ENCODE measurements around the gene MTAP. TPM values are rescaled to one million over a fixed set of nuclear protein-coding genes. Genes with fewer than 3 reads are reported as not detected.

Gene MTAP
- total RNA-seq, 1 donor from 2014 or later = 56.1 TPM

DNA sequence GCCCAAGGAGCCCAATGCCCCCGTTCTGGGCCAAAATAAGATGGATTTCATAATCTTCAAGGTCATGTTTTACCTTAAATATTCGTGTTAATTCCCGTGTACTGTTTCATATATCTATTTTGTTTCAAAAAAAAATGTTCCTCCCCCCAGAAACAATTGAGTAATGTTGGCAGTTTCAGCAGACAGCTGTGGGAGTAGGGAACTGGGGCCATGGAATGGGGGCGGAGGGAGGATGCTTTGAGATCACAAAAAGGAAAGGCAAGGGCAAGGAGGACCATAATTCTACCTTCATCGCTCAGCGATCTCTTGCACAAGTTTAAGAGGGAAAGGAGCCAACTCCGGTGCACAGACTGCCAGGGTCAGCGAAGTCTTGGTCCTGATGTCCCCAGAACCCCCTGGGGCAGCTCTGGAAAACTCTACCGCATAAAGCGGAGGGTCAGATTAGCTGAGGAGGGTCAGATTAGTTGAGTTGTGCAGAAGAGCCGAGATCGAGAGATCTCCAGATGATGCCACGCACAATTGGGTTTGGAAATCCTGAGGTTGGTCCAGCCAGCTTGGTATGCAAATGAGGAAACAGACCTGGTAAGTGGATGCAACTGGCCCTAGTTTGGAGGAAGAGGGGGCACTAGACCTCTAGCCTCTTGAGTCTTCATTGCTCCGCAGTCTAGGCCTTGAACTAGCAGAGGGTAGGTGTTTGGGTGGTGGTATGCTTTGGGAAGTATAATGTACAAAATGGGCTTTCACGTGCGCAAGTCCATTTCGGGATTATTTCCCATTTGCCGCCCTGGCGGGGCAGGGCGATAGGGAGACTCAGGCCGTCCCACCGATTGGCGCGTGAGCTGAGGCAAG, 167.7 kb downstream of the MTAP start:
- Mint-ChIP-seq H3K4me1 (ENCODE audit: low read depth, unreplicated experiment) (peaks cover 4% of the 10 kb centered on the region), H3K27me3 (ENCODE audit: low read depth, unreplicated experiment) (peaks cover 81% of the 10 kb centered on the region), H3K36me3 (ENCODE audit: low read depth, unreplicated experiment) (peaks cover 26% of the 10 kb centered on the region), H3K27ac (ENCODE audit: unreplicated experiment) (peak overlapping the region; percentile 70), H3K4me3 (ENCODE audit: unreplicated experiment) (no peak overlapping the region), H3K9me3 (ENCODE audit: unreplicated experiment) (peaks cover 31% of the 10 kb centered on the region)
- TF ChIP-seq EZH2 (IDR thresholded peaks at IDR 0.05; ENCODE audit: insufficient read depth, low read length) (no peak), CTCF (IDR thresholded peaks at IDR 0.05; ENCODE audit: insufficient read depth, low read depth, low read length) (no peak)
- Histone ChIP-seq H3K4me3 (ENCODE audit: insufficient read depth, low read depth, low read length) (no peak overlapping the region), H3K27ac (ENCODE audit: low read depth, low read length) (no peak overlapping the region), H4K20me1 (ENCODE audit: insufficient read depth, low read length) (peaks cover 62% of the 10 kb centered on the region), H2AFZ (ENCODE audit: low read depth, low read length) (no peak overlapping the region), H3K4me2 (ENCODE audit: low read length) (peak overlapping the region; percentile 71), H3K9ac (ENCODE audit: low read length) (no peak overlapping the region), H3K27me3 (ENCODE audit: insufficient read depth, low read length) (peaks cover 65% of the 10 kb centered on the region), H3K36me3 (ENCODE audit: insufficient read depth, low read length) (peaks cover 11% of the 10 kb centered on the region), H3K4me1 (ENCODE audit: insufficient read depth, low read length) (peaks cover 18% of the 10 kb centered on the region), H3K9me3 (ENCODE audit: insufficient read depth, low read depth, low read length) (peaks cover 8% of the 10 kb centered on the region), H3K79me2 (ENCODE audit: insufficient read depth, low read length) (no peaks in the 10 kb centered on the region)
- FAIRE-seq (no peak), DNase-seq (ENCODE audit: low read depth) (no peak)

- peak overlapping the region; percentile 72 for H3K4me3 Mint-ChIP-seq (ENCODE audit: unreplicated experiment)
- H3K4me1 ChIP-seq (ENCODE audit: insufficient read depth, low read length) = peaks cover 10% of the 10 kb centered on the region
- H3K9me3 Mint-ChIP-seq (ENCODE audit: unreplicated experiment) = peaks cover 27% of the 10 kb centered on the region
- no peak for FAIRE-seq
- no peak overlapping the region for H3K4me3 ChIP-seq (ENCODE audit: insufficient read depth, low read depth, low read length)
- peaks cover 8% of the 10 kb centered on the region for H3K9me3 ChIP-seq (ENCODE audit: insufficient read depth, low read depth, low read length)
- H3K36me3 ChIP-seq (ENCODE audit: insufficient read depth, low read length) = peaks cover 11% of the 10 kb centered on the region
- peak overlapping the region; percentile 34 for H3K27ac Mint-ChIP-seq (ENCODE audit: unreplicated experiment)
- peaks cover 70% of the 10 kb centered on the region for H4K20me1 ChIP-seq (ENCODE audit: insufficient read depth, low read length)
- H2AFZ ChIP-seq (ENCODE audit: low read depth, low read length) = no peak overlapping the region
- peaks cover 72% of the 10 kb centered on the region for H3K27me3 ChIP-seq (ENCODE audit: insufficient read depth, low read length)
- no peak overlapping the region for H3K9ac ChIP-seq (ENCODE audit: low read length)
- no peak for DNase-seq (ENCODE audit: low read depth)
- H3K36me3 Mint-ChIP-seq (ENCODE audit: low read depth, unreplicated experiment) = peaks cover 26% of the 10 kb centered on the region
- TF ChIP-seq CTCF (IDR thresholded peaks at IDR 0.05; ENCODE audit: insufficient read depth, low read depth, low read length) (no peak), EZH2 (IDR thresholded peaks at IDR 0.05; ENCODE audit: insufficient read depth, low read length) (peak; percentile 92)
- peaks cover 80% of the 10 kb centered on the region for H3K27me3 Mint-ChIP-seq (ENCODE audit: low read depth, unreplicated experiment)
- peaks cover 4% of the 10 kb centered on the region for H3K4me1 Mint-ChIP-seq (ENCODE audit: low read depth, unreplicated experiment)
- H3K79me2 ChIP-seq (ENCODE audit: insufficient read depth, low read length) = no peaks in the 10 kb centered on the region
- H3K27ac ChIP-seq (ENCODE audit: low read depth, low read length) = no peak overlapping the region
- H3K4me2 ChIP-seq (ENCODE audit: low read length) = peak overlapping the region; percentile 71
Observed at GRCh38 chr9:21970800-21971640, 168.6 kb downstream of the MTAP start.
